GM19467 (cell line): ENCODE results near the gene DLEC1.
"Not testable (repeated sequence)": the region's sequence is repeated elsewhere in the genome, so short reads cannot be mapped to it uniquely, and the experiment has no call there.

ENCODE experiments used
- ATAC-seq: cut with Tn5 transposase; IDR thresholded peaks from one replicate; pipeline ENCODE4 v1.9.1; 2021; ENCODE audit warnings: mild to moderate bottlenecking, moderate library complexity; ENCODE audit not compliant: unreplicated experiment

DLEC1 gene

DNA sequence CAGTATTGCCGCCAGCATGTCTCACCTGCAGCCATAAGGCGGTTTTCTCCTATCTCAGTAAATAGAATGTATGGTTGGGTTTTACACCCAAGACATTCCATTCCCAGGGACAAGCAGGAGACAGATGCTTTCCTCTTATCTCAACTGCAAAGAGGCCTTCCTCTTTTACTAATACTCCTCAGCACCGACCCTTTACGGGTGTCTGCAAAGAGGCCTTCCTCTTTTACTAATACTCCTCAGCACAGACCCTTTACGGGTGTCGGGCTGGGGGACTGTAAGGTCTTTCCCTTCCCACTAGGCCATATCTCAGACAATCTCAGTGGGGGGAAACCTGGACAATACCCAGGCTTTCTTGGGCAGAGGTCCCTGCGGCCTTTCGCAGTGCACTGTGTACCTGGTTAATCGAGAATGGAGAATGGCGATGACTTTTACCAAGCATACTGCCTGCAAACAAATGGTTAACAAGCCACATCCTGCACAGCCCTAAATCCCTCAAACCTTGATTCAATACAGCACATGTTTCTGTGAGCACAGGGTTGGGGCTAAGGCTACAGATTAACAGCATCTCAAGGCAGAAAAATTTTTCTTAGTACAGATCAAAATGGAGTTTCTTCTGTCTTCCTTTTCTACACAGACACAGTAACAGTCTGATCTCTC is 96.7 kb downstream of the DLEC1 start:
- not testable (repeated sequence) for ATAC-seq

DNA sequence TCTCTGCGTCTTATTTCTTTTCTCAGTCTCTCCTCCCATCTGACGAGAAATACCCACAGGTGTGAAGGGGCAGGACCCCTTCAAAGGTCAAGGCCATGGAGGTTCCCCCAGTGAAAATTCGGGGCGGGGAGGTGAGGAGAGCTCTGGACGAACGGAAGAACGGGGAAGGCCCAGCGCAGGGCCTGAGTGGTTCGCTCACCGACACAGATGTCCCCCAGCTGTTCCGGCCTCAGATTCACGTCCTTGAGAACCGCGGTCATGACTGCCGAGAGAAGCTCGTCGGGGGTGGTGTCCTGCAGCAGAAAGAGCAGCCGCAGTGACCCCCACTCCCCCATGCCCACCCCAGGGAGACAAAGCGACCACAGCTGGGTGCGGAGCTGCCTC is 97.4 kb downstream of the DLEC1 start:
- ATAC-seq = no peak

DNA sequence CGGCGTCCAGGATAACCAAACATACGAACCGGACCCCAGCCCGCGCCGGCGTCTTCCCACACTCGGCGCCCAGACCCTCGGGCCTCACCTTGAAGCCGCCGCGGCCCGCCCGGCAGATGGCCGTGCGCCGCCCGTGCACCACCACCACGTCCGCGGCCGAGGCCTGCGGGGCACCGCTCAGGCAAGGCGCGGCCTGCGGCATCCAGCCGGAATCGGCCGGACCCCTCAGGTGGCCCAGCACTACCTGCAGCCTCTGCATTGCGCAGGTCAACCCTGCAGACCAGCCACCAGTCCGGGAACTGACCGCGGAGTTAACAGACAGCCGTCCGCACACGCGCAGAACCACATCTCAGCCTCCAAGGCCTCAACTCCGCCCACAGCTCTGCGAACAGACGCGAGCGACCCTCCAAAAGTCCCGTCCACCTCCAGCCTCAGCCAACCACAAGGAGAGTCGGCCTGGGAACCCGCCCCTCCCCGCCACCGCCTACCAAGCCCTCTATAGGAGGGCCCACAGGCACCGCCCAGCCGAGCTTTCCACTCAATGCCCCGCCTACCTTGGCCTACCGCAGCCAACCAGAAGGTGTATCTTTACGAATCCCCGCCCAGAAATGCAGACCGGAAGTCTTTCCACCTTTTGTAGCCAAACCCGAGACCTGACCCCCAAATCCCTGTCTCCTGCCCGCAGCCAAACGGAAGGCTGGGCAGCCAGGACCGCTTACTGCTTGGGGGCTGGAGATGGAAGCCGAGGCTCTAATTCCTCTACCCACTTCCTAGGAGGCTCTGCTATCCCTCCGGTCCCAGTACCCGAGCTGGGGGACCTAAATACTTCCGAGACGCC is 98.0 kb downstream of the DLEC1 start, which contains the start of gene ACAA1:
ACAA1 (minus strand) TSS at position 351 of the 838 bp plus-strand sequence; CDS start at position 259, 92 bp downstream.
- peak; percentile 87 for ATAC-seq

DNA sequence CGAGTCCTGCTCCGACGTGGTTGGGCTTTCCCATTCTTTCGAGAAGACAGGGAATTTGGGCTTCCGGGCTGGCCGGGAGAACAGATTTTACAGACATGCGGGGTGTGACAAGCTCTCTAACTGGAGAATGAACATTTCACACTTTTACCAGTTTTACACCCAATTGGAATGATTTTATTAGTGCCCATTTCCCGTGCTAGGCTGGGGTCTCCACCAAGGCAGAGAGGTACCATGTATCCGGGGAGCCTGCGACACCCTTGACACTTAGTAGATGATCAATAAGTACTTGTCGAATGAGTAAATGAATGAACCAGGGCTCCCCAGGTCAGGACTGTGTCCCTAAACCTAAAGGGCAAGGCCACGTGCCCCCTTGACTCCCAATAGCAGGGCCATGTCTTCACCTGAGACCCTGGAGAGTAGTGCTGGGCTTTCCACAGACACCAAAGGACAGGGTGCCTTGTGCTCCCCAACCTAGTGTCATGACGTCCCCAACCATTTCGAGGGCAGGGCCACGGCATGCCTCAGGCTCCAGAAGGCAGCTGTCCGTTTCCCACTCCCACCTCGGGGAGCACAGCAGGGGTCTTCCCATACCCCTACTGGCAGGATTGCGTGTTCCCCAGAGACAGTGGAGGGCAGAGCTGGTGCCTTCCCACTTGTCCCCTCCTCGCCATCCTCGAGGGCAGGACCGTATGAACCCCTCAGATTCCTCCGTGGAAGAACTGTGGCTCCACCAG is 98.8 kb downstream of the DLEC1 start:
- no peak for ATAC-seq

DNA sequence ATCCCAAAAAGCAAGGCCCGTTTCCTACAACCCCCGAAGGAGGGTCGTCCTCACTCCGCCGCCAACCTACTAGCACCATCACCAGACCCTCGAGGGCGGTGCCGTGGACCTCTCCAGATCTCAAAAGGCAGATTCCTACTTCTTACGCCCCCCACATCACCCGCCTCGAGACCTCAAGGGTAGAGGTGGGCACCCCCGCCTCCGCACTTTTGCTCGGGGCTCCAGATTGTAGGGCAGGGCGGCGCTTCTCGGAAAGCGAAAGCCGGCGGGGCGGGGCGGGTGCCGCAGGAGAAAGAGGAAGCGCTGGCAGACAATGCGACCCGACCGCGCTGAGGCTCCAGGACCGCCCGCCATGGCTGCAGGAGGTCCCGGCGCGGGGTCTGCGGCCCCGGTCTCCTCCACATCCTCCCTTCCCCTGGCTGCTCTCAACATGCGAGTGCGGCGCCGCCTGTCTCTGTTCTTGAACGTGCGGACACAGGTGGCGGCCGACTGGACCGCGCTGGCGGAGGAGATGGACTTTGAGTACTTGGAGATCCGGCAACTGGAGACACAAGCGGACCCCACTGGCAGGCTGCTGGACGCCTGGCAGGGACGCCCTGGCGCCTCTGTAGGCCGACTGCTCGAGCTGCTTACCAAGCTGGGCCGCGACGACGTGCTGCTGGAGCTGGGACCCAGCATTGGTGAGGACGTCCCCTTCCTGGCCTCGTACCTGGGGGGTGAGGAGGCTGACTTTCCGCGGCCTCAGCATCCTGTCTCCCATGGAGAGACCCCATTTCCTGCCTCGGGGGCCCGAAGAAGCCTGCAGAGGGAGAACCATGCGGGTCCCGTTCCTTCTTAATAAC is 99.6 kb downstream of the DLEC1 start, which contains the start of gene MYD88:
MYD88 (plus strand) TSS at position 313 of the 842 bp plus-strand sequence; CDS start at position 353, 40 bp downstream.
- ATAC-seq = peak; percentile 42

DNA sequence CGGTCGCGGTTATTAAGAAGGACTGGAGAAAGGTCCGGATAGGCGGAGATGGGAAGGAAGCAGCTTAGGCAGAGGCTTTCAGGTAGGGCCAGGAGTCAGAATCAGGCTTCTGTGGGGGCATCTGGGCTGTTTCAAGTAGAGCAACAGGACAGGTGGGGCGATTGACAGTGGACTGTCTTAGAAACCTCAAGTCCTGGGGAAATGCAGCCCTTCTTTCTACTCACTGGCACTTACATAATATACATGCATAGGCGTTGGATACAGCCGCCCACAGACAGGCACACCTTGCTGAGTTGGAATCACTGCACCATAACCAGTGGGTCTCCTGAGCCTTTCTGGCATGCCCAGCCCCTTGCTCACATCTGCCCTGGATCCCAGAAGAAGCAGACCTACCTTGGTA is 100.2 kb downstream of the DLEC1 start:
- no peak for ATAC-seq

DNA sequence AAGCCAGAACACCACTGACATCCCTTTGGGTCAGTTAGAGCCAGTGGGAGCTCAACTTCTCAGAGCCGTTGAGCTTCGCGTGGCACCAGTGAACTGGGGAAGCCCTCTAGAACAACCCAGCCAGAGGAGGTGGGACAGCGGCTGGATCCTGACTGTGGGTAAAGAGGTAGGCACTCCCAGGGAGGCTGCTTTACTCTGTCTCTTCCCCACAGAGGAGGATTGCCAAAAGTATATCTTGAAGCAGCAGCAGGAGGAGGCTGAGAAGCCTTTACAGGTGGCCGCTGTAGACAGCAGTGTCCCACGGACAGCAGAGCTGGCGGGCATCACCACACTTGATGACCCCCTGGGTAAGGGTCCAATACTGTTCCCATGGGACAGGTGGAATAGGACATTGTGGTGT is 100.6 kb downstream of the DLEC1 start:
- ATAC-seq = no peak

DNA sequence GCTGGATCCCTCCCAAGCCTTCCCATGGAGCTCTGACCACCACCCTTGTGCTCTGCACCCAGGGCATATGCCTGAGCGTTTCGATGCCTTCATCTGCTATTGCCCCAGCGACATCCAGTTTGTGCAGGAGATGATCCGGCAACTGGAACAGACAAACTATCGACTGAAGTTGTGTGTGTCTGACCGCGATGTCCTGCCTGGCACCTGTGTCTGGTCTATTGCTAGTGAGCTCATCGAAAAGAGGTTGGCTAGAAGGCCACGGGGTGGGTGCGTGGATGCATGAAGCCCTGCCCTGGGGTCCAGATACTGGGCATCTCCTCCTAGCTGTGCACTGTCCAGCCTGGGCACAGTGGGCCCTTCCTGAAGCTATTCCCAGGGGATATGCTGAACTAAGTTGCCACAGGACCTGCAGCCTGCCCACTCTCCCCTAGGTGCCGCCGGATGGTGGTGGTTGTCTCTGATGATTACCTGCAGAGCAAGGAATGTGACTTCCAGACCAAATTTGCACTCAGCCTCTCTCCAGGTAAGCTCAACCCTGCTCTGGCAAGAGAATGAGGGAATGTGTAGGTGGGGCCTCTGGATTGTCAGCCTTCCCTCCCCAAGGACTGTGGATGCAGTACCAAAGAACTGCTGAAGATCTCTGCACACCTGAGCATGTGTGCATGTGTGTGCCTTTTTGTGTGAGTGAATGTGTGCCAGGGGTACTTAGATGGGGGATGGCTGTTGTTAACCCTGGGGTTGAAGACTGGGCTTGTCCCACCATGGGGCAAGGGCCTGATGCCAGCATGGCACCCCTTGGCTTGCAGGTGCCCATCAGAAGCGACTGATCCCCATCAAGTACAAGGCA is 101.5 kb downstream of the DLEC1 start:
- ATAC-seq = no peak

DNA sequence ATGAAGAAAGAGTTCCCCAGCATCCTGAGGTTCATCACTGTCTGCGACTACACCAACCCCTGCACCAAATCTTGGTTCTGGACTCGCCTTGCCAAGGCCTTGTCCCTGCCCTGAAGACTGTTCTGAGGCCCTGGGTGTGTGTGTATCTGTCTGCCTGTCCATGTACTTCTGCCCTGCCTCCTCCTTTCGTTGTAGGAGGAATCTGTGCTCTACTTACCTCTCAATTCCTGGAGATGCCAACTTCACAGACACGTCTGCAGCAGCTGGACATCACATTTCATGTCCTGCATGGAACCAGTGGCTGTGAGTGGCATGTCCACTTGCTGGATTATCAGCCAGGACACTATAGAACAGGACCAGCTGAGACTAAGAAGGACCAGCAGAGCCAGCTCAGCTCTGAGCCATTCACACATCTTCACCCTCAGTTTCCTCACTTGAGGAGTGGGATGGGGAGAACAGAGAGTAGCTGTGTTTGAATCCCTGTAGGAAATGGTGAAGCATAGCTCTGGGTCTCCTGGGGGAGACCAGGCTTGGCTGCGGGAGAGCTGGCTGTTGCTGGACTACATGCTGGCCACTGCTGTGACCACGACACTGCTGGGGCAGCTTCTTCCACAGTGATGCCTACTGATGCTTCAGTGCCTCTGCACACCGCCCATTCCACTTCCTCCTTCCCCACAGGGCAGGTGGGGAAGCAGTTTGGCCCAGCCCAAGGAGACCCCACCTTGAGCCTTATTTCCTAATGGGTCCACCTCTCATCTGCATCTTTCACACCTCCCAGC is 102.4 kb downstream of the DLEC1 start:
- no peak for ATAC-seq

DNA sequence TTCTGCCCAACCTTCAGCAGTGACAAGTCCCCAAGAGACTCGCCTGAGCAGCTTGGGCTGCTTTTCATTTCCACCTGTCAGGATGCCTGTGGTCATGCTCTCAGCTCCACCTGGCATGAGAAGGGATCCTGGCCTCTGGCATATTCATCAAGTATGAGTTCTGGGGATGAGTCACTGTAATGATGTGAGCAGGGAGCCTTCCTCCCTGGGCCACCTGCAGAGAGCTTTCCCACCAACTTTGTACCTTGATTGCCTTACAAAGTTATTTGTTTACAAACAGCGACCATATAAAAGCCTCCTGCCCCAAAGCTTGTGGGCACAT is 102.9 kb downstream of the DLEC1 start:
- no peak for ATAC-seq

DNA sequence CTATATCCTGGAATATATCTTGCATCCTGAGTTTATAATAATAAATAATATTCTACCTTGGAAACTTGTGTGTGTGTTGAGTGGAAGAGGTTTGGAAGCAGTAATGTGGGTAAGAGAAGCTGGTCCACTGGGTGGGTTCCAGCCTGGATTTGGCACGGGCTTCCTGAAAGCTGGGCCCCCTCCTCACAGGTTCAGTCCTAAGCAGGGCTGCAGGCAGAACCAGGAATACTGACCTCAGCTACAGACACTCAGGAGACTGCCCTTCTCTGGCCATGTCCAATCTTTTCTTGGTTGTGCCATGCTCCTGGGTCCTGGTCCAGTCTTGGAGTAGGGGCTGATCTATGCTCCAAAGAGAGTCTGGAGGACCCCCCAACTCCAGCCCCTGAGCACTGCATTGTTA is 104.0 kb downstream of the DLEC1 start:
- no peak for ATAC-seq

DNA sequence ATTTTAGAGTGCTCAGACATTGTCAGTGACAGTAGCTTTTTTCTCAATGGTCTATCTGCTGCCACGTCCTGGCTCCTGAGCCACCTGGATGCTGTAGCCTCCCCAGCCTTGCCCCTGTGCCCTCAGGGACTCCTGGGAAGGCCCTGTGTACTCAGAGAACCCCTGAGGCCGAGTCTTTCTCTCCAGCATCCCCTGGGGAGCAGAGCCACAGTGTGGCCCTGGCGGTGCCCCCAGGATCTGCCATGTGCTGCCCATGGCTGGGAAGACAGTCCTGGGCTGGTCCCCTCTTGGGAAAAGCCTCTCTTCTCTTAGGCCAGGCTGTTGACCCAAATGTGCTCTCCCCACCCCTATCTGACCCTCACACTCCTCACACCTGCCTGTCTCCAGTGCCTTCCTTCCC is 104.5 kb downstream of the DLEC1 start:
- ATAC-seq = no peak

DNA sequence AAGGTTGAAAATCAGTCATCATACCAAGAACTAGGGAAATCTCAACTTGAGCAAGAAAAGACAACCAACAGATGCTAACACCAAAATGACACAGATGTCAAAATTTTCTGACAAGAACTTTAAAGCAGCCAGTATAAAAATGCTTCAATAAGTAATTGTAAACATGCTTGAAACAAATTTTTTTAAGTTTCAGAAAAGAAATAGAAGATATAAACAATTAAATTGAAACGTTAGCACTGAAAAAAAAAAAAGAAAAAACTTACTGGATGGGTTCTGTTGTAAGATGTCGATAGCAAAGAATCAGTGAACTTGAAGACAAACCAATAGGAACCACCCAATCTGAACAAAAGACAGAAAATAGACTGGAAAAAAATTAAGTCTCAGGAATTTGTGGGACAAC is 107.5 kb downstream of the DLEC1 start:
- ATAC-seq = no peak

DNA sequence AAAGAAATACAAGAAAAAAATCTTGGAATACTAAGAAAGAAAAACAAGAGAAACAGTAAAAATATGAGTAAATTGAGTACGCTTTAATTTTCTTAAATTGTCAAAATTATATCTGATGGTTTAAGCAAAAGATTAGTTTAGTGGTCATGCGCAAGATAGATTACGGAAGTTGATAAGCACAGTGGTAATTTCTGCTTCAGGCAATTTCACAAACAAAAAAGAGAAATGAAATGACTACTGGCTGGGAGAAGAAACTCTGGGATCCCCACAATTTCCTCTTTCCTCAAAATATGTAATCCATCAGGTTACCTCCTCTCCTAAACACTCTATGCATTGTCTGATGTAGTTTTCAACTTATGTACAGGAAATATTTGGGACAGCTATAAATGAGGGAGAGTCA is 108.4 kb downstream of the DLEC1 start:
- ATAC-seq = no peak

DNA sequence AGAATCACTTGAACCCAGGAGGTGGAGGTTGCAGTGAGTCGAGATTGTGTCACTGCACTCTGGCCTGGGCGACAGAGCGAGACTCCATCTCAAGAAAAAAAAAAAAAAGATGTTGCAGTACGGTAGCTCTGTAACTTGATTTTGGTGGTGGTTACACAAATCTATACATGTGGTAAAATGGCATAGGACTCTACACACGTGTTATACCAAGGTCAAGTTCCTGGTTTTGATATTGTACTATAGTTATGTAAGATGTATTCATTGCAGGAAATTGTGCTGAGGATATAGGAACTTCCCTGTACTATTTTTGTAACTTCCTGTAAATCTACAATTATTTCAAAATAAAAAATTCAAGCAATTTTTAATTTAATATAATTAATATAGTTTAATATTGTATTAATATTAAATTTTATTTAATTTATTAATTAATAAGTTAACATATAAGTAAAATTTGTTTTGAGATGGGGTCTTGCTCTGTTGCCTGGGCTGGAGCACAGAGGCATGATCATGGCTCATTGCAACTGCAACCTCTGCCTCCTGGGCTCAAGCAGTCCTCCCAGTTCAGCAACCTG is 109.4 kb downstream of the DLEC1 start:
- no peak for ATAC-seq

DNA sequence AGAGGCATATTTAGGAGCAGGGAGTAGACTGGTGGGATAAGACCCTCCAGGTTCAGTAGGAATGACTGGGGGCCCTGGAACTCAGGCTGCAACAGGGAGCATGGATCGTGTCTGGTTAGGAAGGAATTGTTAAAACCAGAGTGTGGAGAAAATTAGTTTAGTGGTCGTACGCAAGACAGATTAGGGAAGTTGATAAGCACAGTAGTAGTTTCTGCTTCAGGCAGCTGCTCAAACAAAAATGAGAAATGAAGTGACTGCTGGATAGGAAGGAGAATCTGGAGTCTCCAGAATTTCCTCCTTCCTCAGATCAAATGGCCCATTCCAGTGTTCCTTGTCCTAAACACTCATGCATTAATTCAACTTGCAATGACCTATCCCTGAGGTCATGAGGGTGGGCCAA is 110.7 kb downstream of the DLEC1 start:
- ATAC-seq = no peak

DNA sequence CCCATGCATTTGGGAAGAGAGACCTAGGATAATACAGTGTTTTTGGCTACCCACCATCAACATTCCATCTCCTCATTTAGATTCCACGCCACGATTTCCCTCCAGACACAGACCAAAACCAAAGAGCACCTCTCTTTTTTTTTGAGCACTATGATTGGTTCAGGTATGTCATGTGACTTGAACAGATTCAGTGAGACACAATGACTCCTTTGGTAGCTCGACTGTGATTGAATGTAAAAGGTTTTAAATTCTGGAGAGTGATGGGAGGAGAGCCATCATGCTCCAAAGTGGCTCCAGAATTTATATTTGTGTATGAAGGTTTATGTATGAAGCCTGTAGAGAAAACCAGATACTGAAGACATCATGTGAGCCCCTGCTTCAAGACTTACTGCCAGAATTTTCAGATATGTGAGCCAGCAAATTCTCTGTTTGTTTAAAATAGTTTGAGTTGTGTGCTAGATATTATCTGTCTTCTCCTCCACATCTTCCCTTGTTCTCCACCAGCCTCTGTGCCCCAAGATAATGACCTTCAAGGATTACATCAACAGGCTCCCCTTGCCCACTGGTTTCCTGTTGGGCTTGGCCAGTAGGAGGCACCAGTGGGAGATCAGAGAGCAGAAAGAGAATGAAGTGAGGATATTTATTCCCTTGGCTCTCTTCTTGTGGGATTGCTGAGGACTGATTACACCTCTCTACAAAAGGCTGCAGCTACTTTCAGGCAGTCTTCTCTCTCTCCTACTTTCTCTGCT is 111.9 kb downstream of the DLEC1 start:
- ATAC-seq = no peak

DNA sequence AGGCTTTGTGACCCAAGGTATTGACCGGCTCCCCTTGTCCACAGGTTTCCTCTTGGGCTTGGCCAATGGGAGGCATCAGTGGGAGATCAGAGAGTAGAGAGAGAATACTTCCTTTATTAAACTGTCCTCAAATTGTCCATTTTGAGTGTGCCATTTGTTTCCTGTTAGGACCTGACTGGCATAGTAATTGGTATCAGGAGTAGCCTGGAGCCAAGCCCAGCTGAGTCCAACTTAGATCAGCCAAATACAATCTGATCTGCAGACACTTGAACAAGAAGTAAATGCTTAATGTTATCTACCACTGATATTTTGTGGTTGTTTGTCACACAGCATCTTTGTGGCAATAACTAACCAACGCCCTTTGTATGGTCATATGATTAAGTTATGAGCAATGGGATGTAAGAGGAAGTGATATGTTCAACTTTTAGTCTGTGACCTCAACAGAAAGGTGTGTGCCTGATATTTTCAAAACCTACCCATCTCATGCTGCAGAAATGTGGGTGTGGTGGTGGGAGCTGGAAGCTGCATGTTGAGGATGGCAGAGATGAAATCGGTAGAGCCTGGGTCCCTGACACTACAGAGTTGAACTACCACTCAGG is 112.8 kb downstream of the DLEC1 start:
- no peak for ATAC-seq
